LNCAP (cell line): ENCODE results near the gene BDH2.

Source experiments
- TF ChIP-seq, protein P1 (sequence below): fragments of 450-650 bp; IDR thresholded peaks from 2 replicates; pipeline ENCODE4 v1.5.1; 2017; ENCODE audit warnings: mild to moderate bottlenecking

BDH2 gene

DNA sequence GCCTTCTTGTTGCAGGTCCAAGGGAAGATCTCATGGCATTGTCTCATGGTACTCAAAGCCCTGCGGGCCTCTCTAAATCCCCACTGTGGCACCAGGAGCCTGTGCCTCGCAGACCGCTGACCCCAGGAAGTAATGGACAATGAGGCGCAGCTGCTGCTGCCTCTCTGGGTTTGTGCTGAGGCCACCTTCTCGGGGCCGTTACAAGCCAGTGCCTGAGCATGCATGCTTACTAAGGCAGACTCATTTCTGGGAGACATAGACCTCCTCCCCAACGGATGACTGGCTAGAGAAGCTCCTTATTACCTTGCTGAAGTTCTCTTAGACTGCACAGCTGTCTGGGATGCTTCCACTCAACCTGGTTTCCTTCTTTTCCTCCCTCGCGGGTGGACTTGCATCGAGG, 1.3 kb downstream of the BDH2 start:
- TF ChIP-seq, protein P1, sequence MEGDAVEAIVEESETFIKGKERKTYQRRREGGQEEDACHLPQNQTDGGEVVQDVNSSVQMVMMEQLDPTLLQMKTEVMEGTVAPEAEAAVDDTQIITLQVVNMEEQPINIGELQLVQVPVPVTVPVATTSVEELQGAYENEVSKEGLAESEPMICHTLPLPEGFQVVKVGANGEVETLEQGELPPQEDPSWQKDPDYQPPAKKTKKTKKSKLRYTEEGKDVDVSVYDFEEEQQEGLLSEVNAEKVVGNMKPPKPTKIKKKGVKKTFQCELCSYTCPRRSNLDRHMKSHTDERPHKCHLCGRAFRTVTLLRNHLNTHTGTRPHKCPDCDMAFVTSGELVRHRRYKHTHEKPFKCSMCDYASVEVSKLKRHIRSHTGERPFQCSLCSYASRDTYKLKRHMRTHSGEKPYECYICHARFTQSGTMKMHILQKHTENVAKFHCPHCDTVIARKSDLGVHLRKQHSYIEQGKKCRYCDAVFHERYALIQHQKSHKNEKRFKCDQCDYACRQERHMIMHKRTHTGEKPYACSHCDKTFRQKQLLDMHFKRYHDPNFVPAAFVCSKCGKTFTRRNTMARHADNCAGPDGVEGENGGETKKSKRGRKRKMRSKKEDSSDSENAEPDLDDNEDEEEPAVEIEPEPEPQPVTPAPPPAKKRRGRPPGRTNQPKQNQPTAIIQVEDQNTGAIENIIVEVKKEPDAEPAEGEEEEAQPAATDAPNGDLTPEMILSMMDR, result no peak

DNA sequence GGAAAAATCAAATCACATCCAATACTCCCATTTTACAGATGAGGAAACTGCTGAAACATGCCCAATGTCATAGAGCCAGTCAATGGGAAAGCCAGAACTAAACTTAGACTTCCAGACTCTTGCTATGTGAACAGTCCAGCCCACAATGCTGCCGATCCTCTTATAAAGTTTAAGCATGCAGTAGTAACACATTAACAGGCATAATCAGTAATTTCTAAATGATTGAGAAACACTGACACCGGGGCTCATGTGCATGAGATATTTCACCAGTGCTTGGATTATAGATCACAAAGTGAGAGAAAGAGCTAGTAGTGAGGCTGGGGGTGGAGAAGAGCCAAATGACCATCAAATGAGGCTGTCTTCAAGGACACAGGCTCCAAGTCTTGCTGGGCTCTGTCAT, 2.5 kb downstream of the BDH2 start:
- TF ChIP-seq, protein P1, result no peak

DNA sequence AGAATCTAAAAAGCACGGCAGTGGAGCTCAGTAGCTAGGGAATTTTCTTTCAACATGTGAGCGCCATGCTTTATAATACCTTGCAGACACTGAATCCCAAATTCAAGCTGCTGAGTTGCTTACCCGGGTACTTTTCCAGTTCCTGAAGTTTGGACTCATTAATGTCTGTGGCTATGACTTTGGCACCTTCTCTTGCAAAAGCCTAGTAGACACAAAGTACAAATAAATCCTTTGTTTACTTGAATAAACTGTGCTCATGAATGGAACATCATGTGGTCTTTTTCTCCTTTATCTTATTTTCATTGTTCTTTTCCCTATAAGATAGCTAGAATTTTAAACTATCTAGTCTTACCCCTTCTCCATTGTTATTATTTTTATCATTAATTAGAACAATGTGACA, 4.6 kb downstream of the BDH2 start:
- TF ChIP-seq, protein P1, result no peak

DNA sequence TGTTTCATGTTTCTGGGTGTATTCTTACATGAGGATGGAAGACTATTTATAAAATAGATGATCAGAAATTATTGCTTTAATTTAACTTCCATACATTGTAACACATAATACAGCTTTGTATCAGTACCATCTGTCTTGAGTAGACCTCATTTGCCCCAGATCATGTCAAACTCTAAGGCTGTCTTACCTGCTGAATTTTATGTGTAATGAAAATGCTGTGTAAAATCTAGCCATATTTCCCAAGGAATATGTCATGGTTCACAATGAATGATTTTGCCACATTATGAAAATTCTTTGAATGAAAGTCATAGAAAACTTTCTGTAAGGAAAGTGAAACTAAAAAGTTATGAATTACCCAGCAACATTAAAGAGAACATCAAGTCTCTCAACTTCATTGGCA, 7.4 kb downstream of the BDH2 start:
- TF ChIP-seq, protein P1, result no peak

DNA sequence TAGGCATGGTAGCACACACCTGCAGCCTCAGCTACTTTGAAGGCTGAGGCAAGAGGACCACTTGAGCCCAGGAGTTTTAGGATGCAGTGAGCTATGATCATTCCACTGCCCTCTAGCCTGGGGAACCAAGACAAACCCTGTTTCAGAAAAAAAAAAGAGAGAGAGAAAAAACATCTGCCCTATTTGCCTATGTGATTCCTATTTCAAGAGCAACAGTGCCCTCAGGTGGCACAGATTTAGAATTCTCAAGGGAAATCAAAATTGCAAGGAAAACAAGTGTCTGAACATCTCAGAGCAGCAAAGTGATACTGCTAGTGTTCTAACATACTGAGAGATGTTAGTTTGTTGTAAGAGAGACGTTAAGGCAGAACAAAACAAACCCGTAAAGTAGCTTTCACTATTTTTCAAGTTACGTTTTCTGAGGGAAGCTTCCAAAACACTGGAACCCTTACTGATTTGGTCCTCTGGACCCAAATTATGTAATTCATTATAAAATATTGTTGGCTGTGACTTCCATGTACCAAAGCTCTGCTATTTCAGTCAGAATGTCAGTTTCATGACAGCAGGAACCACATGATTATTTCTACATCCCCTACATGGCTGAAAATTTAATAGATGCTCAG, 7.9 kb downstream of the BDH2 start:
- TF ChIP-seq, protein P1, result peak; percentile 62

DNA sequence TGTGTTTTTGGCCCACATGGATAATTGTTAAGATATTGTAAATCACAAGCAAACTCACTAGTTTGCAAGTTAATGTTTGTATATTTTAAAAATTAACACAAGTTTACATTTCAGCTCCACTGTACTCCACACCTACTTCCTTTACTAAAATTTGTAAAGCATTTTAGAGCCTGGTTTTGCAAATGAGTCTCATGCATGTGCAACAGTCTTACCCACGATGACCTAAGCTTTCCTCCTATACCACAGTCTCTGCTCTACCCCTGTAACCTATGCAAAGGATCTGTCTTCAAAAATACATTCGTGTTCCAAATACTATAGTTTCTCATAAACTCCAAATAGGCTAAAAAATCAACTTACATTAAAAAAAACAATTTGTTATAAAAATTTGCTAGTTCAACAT, 10.2 kb downstream of the BDH2 start:
- TF ChIP-seq, protein P1, result no peak

DNA sequence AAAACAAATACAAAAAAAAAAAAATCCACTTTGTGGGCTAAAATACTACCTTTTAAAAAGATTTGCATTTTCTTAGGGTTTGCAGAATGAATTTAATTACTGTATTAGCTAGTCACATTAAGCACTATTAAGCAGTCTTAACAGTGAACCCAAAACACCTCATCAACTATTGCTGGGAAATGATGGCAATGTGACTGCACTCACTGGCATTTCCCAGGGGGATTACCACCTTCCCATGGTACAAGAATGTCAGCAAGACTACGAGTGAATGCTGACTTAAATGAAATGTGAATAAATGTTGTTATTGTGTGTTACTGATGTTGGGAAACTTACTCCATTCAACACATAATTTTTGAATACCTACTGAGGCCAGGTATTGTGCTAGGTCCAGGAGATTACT, 13.1 kb downstream of the BDH2 start:
- TF ChIP-seq, protein P1, result no peak
